NCI-H345 treated with DMSO at 0.1 percent for 48 hours (cell line): ENCODE measurements around the gene GNAO1.
"Not testable (repeated sequence)": the region's sequence is repeated elsewhere in the genome, so short reads cannot be mapped to it uniquely, and the experiment has no call there.

ENCODE experiments used
- DNase-seq: peaks from one replicate; lab custom pipeline; 2025; ENCODE audit not compliant: unreplicated experiment; lab: John Stamatoyannopoulos, UW

Gene GNAO1

GRCh38 chr16:56362057-56362655, 170.9 kb downstream of the GNAO1 start:
- no peak for DNase-seq

DNA sequence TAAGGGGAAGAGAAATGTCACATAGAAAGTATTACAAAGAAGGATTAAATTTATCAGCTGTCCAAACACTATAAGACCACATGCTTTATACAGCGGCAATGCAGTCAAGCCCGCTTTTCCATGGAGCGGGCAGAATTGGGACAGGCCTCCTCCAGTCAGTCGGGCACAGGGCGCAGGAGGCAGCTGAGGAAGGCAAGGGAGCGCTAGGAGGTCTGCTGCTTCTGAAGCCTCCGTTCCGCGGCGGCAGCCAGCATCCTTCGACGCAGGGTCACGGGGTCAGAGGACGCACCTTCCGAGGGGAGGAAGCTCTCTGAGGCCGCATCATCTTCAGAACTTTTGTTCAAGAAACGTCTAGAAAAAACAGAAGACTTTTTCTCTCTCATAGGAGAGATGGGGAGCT, 171.4 kb downstream of the GNAO1 start:
- DNase-seq, result no peak

DNA sequence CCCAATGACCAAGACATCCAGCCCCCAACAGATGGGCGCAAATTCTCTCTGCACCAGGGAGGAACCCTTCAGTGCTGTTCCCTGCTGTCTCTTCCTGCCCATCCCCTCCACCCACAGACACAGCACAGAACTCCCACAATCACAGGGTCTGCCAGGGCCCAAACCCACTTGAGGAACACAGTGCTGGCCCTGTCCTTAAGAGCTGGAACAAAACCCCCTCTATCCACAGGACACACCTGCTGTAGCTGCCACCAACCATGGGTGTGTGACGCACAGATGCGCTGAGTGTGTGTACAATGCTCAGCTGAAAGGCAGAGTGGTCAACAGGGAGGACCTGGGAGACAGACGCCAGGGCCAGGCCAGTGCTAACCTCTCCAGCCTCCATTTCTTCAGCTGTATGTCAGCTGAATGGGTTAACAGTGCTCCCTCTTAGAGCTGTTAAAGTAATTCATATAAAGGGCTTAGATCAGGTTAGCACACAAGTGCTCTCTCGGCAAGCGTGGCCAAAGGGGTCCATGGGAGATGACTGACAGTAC, 172.0 kb downstream of the GNAO1 start:
- no peak for DNase-seq

- no peak for DNase-seq
Observed at GRCh38 chr16:56363781-56364565, 172.7 kb downstream of the GNAO1 start.

GRCh38 chr16:56364865-56365264, 173.6 kb downstream of the GNAO1 start:
- no peak for DNase-seq

DNA sequence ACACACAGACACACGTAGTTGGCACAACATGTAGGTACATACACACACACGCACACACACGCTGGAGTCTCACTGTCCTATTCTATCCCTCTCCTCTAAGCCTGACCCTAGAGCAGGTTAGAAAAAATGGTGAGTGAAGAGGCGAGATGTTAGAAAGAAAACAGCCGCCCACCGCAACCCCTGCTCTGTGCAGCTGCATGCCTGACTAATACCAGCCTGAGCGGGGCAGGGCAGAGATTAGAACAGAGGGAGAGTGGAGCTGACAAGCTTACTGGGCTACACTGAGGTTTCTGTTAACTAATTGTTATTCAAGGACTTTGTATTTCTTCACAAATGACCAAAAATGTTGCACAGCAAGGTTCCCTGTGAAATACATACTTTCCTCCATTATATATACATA, 174.3 kb downstream of the GNAO1 start:
- no peak for DNase-seq

- no peak for DNase-seq
Observed at GRCh38 chr16:56366945-56367344, 175.7 kb downstream of the GNAO1 start.

DNA sequence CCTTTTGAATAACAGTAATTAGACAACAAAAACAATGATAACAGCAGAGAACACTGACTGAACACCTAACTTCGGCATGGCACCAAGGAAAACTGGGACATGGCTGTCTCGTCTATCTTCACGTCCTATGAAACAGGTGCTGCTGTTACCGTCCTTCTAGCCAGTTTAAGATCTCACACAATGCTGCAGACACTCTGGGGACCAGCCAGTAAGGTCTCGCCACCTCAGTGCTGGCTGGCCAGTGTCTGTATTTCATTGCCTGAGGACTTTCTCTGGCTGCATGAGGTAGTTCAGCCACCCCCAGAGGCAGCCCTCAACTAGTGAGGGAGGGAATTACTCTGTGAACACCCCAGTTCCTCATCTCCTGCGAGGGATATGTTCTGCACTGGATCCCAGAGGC, 176.5 kb downstream of the GNAO1 start:
- DNase-seq, result no peak

DNA sequence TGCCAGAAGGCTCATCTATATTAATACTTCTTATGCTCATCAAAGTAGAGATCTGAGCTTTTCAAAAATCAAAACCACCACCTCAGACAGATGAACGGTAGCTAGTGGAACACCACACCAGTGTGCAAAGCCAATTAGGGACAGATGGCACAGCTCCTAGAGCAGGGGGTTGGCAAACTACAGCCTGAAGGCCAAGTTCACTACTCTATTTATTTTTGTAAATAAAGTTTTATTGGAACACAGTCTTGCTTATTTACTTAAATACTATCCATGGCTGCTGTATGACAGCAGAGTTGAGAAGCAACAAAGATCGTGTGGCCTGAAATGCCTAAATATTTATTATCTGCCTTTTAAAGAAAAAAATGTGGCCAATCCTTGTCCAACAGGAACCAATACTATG, 177.3 kb downstream of the GNAO1 start:
- DNase-seq, result no peak

GRCh38 chr16:56369202-56369601, 177.9 kb downstream of the GNAO1 start:
- no peak for DNase-seq

DNA sequence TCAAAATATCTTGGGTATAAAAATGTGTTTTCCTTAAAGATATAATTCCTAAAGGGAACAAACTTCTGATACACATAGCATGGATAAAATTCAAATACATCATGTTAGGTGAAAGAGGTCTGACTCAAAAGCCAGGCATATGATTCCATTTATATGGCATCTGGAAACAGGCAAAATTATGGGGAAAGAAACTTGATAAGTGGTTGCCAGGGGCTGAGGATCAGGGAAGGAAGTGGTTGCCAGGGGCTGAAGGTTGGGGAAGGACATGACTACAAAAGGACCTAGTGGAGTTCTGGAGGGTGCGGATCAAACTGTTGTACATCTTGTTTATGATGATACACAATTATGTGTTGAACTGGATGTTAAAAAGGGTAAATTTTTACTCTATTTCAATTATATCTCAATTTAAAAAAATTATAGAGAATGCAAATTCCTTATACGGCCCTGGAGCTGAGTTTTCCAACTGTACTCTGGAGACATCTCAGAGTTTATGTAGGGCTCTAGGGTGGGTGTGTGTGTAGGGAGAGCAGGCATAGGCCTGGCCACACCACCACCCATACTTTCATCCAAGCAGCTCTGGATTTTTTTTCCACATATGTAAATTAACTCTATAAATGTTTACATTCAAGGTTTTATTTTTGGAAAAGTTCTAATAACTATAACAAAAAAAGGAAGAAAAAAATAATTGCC, 179.0 kb downstream of the GNAO1 start:
- DNase-seq, result no peak

DNA sequence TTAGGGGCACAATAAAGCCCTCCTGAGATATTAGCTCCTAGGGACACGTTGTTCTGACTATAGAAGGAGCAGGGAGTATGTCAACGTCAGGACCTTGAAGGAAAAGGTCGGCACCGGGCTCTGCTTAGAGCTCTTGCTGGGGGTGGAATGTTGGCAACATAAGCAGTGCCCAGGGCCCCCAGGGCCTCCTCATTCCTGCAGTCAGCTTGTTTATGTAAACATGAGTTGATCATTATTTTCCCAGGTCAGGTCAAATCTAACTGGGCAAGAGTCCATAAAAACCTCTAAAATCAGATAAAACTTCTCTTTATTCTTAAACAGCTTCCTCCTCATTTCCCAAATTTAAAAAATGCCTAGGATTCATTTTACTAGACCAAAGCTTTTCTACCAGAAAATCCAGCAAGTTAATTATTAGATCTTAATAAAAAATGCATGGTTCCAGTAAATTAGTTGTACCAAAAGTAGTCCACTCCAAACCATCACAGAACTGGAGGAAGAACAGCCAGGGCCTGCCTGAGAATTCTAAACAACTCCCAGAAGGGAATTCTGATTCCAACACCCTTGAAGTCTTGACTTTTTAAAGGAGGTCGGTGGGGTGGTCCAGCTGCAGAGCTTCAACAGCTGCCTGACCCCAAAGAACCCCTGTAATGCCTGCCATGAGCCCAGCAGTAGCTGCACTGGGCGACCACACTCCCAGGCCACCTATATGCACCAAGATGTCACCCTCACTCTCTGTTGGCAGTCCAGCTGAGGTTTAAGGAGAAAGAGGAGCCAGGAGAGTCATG, 179.8 kb downstream of the GNAO1 start:
- no peak for DNase-seq

- DNase-seq, result no peak
Observed at GRCh38 chr16:56371660-56371937, 180.3 kb downstream of the GNAO1 start.

DNA sequence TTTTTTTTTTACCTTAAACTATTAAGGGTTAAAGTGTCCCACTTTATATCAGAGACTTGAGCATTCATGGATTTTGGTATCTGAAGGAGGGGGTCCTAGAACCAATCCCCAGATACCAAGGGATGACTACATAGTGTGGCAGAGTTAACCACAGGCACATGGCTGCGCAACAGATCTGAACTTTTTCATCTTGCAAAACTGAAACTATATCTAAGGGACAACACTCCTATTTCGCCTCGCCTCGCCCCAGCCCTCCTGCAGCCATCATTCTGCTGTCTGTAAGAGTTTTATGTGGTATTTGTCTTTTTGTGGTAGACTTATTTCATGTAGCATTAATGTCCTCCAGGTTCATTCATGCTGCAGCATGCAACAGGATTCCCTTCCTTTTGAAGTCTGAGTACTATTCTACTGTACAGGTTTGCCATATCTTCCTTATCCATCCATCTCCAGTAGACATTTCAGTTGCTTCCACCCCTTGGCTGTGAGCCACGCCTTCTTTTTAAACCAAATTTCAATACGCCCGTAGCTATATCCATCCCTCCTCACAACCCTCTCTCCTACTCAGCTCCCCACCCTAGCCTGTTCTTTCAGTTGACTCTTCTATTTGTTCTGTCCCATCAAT, 180.8 kb downstream of the GNAO1 start:
- no peak for DNase-seq

DNA sequence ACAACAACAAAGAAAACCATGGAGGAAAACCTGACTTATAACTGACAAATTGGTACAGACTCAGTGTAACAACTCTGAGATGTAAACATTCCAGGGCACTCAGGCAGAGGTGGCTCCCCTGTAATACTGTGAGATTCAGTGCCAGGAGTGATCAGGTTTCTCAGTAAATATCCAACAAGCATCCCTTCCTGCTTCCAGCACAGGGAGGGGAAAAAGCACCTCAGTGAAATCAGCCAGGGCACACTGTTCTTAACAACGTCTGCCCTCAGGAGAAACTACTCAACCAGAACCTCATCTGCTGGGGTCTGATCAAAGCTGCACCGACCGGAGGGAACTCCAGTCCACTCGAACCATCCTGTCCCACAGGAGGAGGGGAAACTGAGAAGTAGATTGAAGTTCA, 181.7 kb downstream of the GNAO1 start:
- DNase-seq, result no peak

DNA sequence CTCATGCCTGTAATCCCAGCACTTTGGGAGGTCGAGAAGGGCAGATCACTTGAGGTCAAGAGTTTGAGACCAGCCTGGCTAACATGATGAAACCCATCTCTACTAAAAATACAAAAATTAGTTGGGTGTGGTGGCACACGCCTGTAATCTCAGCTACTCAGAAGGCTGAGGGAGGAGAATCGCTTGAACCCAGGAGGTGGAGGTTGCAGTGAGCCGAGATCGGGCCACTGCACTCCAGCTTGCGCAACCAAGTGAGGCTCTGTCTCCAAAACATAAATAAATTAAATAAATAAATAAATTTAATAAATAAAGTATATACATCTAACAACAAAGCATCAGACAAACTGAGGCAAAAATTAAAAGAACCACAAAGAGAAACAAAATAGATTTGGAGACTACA, 184.5 kb downstream of the GNAO1 start:
- not testable (repeated sequence) for DNase-seq

GRCh38 chr16:56379044-56379443, 187.8 kb downstream of the GNAO1 start:
- not testable (repeated sequence) for DNase-seq

DNA sequence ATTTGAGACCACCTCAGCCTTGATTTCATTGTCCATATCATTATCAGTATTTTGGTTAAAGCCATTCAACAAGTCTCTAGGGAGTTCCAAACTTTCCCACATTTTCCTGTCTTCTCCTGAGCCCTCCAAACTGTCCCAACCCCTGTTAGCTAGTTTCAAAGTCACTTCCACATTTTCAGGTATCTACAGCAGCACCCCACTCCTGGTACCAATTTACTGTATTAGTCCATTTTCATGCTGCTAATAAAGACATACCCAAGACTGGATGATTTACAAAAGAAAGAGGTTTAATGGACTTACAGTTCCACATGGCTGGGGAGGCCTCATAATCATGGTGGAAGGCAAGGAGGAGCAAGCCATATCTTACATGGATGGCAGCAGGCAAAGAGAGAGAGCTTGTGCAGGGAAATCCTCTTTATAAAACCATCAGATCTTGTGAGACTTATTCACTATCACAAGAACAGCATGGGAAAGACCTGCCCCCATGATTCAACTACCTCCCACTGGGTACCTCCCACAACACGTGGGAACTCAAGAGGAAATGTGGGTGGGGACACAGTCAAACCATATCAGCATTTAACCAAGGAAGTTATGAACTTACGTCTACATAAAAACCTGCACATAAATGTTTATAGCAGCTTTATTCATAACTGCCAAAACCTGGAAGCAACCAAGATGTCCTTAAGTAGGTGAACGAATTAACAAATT, 189.6 kb downstream of the GNAO1 start:
- not testable (repeated sequence) for DNase-seq

DNA sequence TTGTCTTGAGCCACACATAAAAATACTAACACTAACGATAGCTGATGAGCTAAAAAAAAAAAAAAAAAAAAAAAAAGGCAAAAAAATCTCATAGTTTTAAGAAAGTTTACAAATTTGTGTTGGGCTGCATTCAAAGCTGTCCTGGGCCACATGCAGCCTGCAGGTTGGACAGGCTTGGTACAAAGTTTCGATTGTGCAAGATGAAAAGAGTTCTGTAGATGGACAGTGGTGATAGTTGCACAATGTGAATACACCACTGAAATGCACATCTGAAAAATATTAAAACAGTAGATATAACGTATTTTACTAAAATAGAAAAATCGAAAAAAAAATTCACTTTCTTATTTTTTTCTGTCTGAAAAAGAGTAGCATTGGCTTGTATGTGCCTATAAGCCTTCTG, 191.2 kb downstream of the GNAO1 start:
- no peak for DNase-seq

- no peak for DNase-seq
Observed at GRCh38 chr16:56382901-56383355, 191.6 kb downstream of the GNAO1 start.
